Upper lobe of right lung (tissue), 1 donor: ENCODE results near the gene MAP6. TPM values are rescaled to one million over a fixed set of nuclear protein-coding genes. Genes with fewer than 3 reads are reported as not detected.

Experiments
- ATAC-seq: fragments of 200-7000 bp; cut with Tn5 transposase; one replicate; pipeline ENCODE4 v1.9.1; 2020; ENCODE audit warnings: mild to moderate bottlenecking, moderate library complexity
- DNase-seq: peaks from one replicate; pipeline ENCODE4 v3.0.0-alpha.2; 2020
- H3K27ac ChIP-seq: fragments of 200-600 bp; one replicate; pipeline ENCODE4 v1.8.0; 2022
- H3K27me3 ChIP-seq: fragments of 200-600 bp; one replicate; pipeline ENCODE4 v1.8.0; 2022; ENCODE audit warnings: mild to moderate bottlenecking
- H3K36me3 ChIP-seq: fragments of 200-600 bp; one replicate; pipeline ENCODE4 v1.8.0; 2022
- H3K4me1 ChIP-seq: fragments of 200-600 bp; one replicate; pipeline ENCODE4 v1.8.0; 2022
- H3K4me3 ChIP-seq: fragments of 200-600 bp; one replicate; pipeline ENCODE4 v1.8.0; 2022; ENCODE audit warnings: mild to moderate bottlenecking
- H3K9me3 ChIP-seq: fragments of 200-600 bp; one replicate; pipeline ENCODE4 v1.8.0; 2022
- intact Hi-C: fragments of 100-400 bp; cut with DNase I; formaldehyde crosslinking; loops from one replicate; pipeline ENCODE4 v1.11.0; 2022
- total RNA-seq: library from RNA; stranded (reverse); fragmentation: NEBNext Ultra II Directional; extraction: Animal tissue kit (Norgen Biotek cat#: 25700); gene quantifications from one replicate; pipeline ENCODE4 v1.2.1, GENCODE V29; 2021
- TF ChIP-seq, protein P1 (sequence below): fragments of 200-600 bp; IDR thresholded peaks from one replicate; pipeline ENCODE4 v1.8.0; 2022; ENCODE audit warnings: antibody characterized with exemption
- donor health status: DM: no; HTN: yes; CAD: no; lungs with severe emphysema.

The MAP6 gene
- total RNA-seq, 1 donor from 2014 or later, result 5.8 TPM

DNA sequence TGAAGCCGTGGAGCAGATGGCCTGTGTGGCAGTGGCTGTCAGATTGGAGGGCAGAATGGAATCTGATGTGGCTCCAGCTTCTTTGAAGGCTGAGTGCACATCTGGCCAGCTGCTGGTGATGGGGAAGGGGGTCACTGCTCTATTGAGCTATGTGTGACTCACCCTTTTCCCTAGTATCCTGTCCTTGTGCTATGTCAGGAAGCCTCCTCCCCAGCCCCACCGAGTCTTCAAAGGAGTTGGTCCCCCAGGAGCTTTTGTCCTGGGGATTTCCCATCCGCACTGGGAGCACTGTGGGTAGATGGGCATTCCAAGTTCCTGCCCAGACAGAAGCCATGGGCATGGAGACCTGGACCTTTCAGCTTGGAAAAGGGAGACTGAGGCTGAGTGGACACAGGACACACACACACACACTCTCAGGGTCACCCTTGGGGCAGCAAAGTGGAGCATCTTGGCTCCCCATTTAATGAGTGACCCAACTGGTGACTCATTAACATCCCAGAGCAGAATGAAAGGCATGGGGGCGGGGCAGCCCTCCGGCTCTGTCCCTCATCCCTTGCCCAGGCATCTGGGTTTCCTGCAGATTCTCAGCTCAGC is 103.5 kb downstream of the MAP6 start:
- Histone ChIP-seq H3K9me3 (no peaks in the 10 kb centered on the region), H3K4me1 (peaks cover 62% of the 10 kb centered on the region), H3K36me3 (peaks cover 56% of the 10 kb centered on the region), H3K27ac (peak overlapping the region; percentile 99), H3K4me3 (peak overlapping the region; percentile 99), H3K27me3 (no peaks in the 10 kb centered on the region)
- TF ChIP-seq, protein P1, sequence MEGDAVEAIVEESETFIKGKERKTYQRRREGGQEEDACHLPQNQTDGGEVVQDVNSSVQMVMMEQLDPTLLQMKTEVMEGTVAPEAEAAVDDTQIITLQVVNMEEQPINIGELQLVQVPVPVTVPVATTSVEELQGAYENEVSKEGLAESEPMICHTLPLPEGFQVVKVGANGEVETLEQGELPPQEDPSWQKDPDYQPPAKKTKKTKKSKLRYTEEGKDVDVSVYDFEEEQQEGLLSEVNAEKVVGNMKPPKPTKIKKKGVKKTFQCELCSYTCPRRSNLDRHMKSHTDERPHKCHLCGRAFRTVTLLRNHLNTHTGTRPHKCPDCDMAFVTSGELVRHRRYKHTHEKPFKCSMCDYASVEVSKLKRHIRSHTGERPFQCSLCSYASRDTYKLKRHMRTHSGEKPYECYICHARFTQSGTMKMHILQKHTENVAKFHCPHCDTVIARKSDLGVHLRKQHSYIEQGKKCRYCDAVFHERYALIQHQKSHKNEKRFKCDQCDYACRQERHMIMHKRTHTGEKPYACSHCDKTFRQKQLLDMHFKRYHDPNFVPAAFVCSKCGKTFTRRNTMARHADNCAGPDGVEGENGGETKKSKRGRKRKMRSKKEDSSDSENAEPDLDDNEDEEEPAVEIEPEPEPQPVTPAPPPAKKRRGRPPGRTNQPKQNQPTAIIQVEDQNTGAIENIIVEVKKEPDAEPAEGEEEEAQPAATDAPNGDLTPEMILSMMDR, result no peak
- no peak for ATAC-seq
- no peak for DNase-seq
- intact Hi-C loops, result no loop called here

DNA sequence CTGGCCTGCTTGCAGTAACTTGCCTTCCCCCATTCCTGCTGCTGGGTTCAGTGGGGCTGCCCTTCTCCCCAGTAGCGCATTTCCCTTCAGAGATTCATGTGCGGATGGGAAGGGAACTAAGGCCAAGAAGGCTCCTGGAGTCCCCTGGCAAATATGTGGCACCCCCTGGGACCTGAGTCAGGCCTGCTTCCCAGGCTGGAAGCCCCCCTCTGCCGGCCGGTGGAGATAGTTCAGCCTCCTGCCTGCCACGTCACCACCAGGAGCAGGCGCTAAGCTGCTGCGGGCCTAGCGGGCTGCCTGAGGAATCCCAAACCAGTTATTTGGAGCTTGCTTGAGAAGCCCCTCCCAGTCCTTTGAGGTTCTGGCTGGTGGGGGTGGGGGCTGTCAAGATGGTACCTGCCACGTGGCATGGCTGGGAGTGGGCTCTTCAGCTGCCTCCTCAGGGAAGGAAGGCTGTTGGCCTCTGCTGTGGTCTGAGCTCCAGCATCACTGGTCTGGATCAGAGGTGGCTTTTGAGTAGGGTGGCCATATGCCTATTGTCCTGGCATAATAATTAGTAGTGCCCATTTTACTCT is 104.8 kb downstream of the MAP6 start:
- peak; percentile 77 for DNase-seq

DNA sequence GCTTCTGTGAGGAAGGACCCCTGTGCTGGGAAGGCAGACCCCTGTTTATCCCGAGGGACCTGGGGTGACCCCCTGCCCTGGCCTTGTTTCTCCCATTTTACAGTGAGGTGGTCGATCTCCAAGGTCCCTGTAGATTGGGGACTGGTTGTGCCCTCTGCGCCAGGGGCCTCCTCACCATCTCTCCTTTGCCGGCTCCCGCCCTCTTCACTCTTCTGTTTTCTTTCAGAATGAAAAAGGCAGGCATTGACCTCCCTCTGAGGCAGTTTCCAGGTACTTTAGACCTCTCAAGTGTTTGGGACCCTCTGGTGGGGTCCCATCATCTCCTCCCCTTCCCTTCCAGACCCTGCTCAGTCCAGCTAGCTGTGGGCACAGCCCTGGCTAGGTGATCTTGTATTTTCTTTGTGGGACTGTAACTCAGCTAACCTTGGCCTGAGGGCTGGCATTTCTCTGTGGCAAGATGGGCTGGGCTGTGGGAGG is 105.3 kb downstream of the MAP6 start:
- intact Hi-C loops, result no loop called here
- peak overlapping the region; percentile 99 for H3K27ac ChIP-seq
- peaks cover 39% of the 10 kb centered on the region for H3K36me3 ChIP-seq
- H3K27me3 ChIP-seq, result no peaks in the 10 kb centered on the region
- ATAC-seq, result no peak
- DNase-seq, result no peak
- peaks cover 70% of the 10 kb centered on the region for H3K4me1 ChIP-seq
- peak overlapping the region; percentile 99 for H3K4me3 ChIP-seq
- no peaks in the 10 kb centered on the region for H3K9me3 ChIP-seq
- TF ChIP-seq, protein P1, result no peak

More for the DNA sequence above, 104.8 kb downstream of the MAP6 start:
- Histone ChIP-seq H3K36me3 (peaks cover 44% of the 10 kb centered on the region), H3K4me1 (peaks cover 65% of the 10 kb centered on the region), H3K27me3 (no peaks in the 10 kb centered on the region), H3K9me3 (no peaks in the 10 kb centered on the region), H3K4me3 (peak overlapping the region; percentile 99), H3K27ac (peak overlapping the region; percentile 99)
- peak; percentile 2 for ATAC-seq
- TF ChIP-seq, protein P1, result peak; percentile 42
- intact Hi-C loops, result no loop called here

DNA sequence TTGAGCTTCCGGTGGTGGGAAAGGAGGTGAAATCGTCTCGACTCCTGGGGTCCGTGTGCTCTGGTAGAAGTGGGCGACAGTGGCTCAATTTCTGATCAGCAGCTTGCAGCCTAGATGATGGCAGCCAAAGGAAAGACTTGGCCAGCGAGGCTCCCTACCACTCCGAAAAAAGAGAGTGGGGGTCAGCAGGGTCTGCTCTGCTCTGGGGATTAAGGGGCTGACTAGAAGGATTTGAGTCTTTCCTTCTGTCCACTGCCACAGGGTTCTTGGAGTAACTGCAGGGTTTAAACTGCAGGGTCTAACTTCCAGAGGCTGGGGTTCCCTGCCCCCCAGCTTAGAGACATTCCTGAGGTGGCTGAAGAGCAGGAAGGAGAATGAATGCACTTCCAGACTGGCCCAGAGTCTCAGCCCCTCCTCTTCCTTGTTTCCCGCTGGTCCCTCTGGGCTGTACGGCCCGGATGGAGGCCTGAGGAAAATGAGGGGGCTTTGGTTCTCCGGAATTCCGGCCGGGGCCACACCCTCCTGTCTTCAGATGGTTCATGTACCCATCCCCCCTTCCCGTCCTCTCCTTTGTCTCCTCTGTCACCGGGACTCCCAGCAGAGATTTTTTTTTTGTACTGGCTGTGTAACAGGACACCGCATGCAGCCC is 105.9 kb downstream of the MAP6 start:
- Histone ChIP-seq H3K9me3 (no peaks in the 10 kb centered on the region), H3K27ac (peak overlapping the region; percentile 99), H3K4me3 (peak overlapping the region; percentile 99), H3K4me1 (peaks cover 76% of the 10 kb centered on the region), H3K27me3 (no peaks in the 10 kb centered on the region), H3K36me3 (peaks cover 33% of the 10 kb centered on the region)
- intact Hi-C loops, result no loop called here
- peak; percentile 39 for ATAC-seq
- no peak for DNase-seq
- TF ChIP-seq, protein P1, result no peak

DNA sequence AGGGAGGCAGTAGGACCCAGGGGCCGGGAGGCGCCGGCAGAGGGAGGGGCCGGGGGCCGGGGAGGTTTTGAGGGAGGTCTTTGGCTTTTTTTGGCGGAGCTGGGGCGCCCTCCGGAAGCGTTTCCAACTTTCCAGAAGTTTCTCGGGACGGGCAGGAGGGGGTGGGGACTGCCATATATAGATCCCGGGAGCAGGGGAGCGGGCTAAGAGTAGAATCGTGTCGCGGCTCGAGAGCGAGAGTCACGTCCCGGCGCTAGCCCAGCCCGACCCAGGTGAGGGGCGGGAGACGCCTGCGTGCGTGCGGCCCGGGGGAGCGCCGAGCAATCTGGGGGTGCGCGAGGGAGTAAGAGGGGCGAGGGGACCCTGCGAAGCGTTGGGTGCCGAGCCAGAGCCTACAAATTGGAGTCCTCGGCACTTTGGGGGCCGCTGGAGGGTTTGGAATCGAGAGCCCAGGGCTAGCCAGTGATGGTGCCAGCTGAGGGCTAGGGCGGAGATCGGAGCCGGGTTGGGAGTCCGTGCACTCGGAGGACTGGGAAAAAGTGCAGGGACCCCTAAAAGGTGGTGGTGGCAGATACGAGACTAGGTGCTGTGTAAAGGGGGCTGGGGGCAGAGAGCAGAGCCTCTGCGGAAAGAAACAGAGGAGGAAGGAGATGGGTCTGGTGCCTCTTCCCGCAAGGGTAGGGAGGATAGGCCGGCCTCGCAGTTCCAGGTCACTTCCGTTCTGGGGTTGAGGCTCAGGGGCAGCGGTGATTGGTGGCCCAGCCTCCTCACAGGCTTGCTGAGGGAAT is 106.6 kb downstream of the MAP6 start, which contains the start of gene SERPINH1:
TSS of gene SERPINH1 (plus strand) at position 206 of the 788 bp plus-strand sequence. CDS start 4,097 bp downstream, outside the sequence.
- H3K4me1 ChIP-seq, result peaks cover 77% of the 10 kb centered on the region
- TF ChIP-seq, protein P1, result no peak
- no peaks in the 10 kb centered on the region for H3K9me3 ChIP-seq
- DNase-seq, result peak; percentile 93
- H3K27ac ChIP-seq, result peak within 1 kb of the TSS; percentile 99
- H3K36me3 ChIP-seq, result peaks cover 26% of the 10 kb centered on the region
- peak within 1 kb of the TSS; percentile 99 for H3K4me3 ChIP-seq
- peak; percentile 84 for ATAC-seq
- intact Hi-C loops, result no loop called here
- no peaks in the 10 kb centered on the region for H3K27me3 ChIP-seq
